ENCODE measurements around the gene TBX6. TPM values are rescaled to one million over a fixed set of nuclear protein-coding genes. Genes with fewer than 3 reads are reported as not detected.

TBX6 gene
- polyA plus RNA-seq, 1 donor from 2014 or later = not detected

DNA sequence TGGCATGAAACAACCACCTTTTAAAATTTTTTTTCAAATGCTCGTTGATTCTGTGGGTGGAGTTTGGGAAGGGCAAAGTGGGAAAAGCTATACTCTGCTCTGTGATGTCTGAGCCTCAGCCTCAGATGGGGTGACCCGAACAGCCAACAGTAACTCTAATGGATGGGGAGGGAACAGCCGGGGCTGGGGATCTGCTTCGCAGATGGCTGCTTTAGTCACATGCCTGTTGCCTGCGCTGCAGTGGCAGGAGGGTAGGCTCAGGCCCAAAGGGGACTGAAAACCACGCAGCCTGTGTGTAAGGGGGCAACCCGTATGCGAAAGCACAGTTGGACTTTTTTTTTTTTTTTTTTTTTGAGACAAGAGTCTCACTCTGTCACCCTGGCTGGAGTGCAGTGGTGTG lies 46.2 kb upstream of the TBX6 start:
- no peak for TF ChIP-seq EZH2 (IDR thresholded peaks at IDR 0.05; ENCODE audit: borderline replicate concordance, insufficient read depth, low read length, poor library complexity, severe bottlenecking)
- TF ChIP-seq CTCF (IDR thresholded peaks at IDR 0.05; ENCODE audit: poor library complexity, severe bottlenecking) = no peak
- no peak for TF ChIP-seq MXI1 (conservative IDR thresholded peaks at IDR 0.05; ENCODE audit: poor library complexity, severe bottlenecking)
- no peak for TF ChIP-seq TAF1 (IDR thresholded peaks at IDR 0.05; ENCODE audit: low read depth)
- no peak for TF ChIP-seq REST (IDR thresholded peaks at IDR 0.05; ENCODE audit: borderline replicate concordance)
- no peak for TF ChIP-seq EP300 (conservative IDR thresholded peaks at IDR 0.05; ENCODE audit: poor library complexity, severe bottlenecking)
- no peak for TF ChIP-seq RAD21 (conservative IDR thresholded peaks at IDR 0.05)
- no peak for TF ChIP-seq SMC3 (conservative IDR thresholded peaks at IDR 0.05; ENCODE audit: poor library complexity)
- TF ChIP-seq POLR2AphosphoS5 (IDR thresholded peaks at IDR 0.05) = no peak
- H3K9ac ChIP-seq (ENCODE audit: low read length) = no peak overlapping the region
- H3K27me3 ChIP-seq (ENCODE audit: insufficient read depth, low read depth, low read length) = no peaks in the 10 kb centered on the region
- no peaks in the 10 kb centered on the region for H3K79me2 ChIP-seq (replicated peaks; ENCODE audit: insufficient read depth, low read length)
- H2AFZ ChIP-seq (ENCODE audit: low read depth, low read length) = no peak overlapping the region
- H3K9me2 ChIP-seq (ENCODE audit: insufficient read depth, low read length) = no peaks in the 10 kb centered on the region
- H4K20me1 ChIP-seq (ENCODE audit: insufficient read depth) = no peaks in the 10 kb centered on the region
- H3K4me3 ChIP-seq (ENCODE audit: low read length) = no peak overlapping the region
- H3K9me3 ChIP-seq (ENCODE audit: low read length) = no peaks in the 10 kb centered on the region
- no peak overlapping the region for H3K4me2 ChIP-seq (ENCODE audit: low read length)
- no peak overlapping the region for H3K27ac ChIP-seq (ENCODE audit: low read length)
- H3F3A ChIP-seq (ENCODE audit: insufficient read depth, low read length, poor library complexity, severe bottlenecking) = no peaks in the 10 kb centered on the region
- H3K36me3 ChIP-seq (ENCODE audit: insufficient read depth, low read length) = no peaks in the 10 kb centered on the region

DNA sequence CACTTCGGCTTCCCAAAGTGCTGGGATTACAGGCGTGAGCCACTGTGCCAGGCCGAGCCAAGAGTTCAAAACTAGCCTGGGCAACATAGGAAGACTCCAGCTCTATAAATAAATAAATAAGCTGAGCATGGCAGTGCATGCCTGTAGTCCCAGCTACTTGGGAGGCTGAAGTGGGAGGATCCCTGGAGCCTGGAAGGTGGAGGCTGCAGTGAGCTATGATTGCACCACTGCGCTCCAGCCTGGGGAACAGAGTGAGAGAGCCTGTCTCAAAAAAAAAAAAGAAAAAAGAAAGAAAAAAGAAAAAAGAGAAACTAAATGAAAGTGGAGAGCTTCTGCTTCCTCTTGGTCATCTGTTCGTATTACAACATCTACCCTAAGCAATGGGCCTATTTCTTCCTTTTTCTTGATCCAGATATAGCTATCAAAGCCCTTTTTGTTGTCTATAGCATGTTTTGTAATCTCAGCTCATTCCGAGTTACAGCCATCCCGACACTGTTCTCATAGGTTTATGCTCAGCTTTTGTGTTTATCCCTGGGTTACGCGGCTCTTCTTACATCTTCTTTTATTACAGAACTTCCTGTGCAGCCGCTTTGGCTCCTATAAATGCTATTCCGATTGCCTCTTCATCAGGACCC lies 45.4 kb upstream of the TBX6 start:
- Histone ChIP-seq H3K9me2 (ENCODE audit: insufficient read depth, low read length) (no peaks in the 10 kb centered on the region), H3K9ac (ENCODE audit: low read length) (no peak overlapping the region), H3F3A (ENCODE audit: insufficient read depth, low read length, poor library complexity, severe bottlenecking) (no peaks in the 10 kb centered on the region), H3K27me3 (ENCODE audit: insufficient read depth, low read depth, low read length) (no peaks in the 10 kb centered on the region), H3K9me3 (ENCODE audit: low read length) (no peaks in the 10 kb centered on the region), H4K20me1 (ENCODE audit: insufficient read depth) (no peaks in the 10 kb centered on the region), H3K4me3 (ENCODE audit: low read length) (no peak overlapping the region), H3K4me2 (ENCODE audit: low read length) (no peak overlapping the region), H3K27ac (ENCODE audit: low read length) (no peak overlapping the region), H3K36me3 (ENCODE audit: insufficient read depth, low read length) (no peaks in the 10 kb centered on the region), H2AFZ (ENCODE audit: low read depth, low read length) (no peak overlapping the region), H3K79me2 (replicated peaks; ENCODE audit: insufficient read depth, low read length) (no peaks in the 10 kb centered on the region)
- TF ChIP-seq MXI1 (conservative IDR thresholded peaks at IDR 0.05; ENCODE audit: poor library complexity, severe bottlenecking) = no peak
- TF ChIP-seq POLR2AphosphoS5 (IDR thresholded peaks at IDR 0.05) = no peak
- no peak for TF ChIP-seq RAD21 (conservative IDR thresholded peaks at IDR 0.05)
- no peak for TF ChIP-seq TAF1 (IDR thresholded peaks at IDR 0.05; ENCODE audit: low read depth)
- no peak for TF ChIP-seq CTCF (IDR thresholded peaks at IDR 0.05; ENCODE audit: poor library complexity, severe bottlenecking)
- TF ChIP-seq SMC3 (conservative IDR thresholded peaks at IDR 0.05; ENCODE audit: poor library complexity) = no peak

Data from neural cell (in vitro differentiated cells).